ENCODE data around the gene DUSP1. TPM values are rescaled to one million over a fixed set of nuclear protein-coding genes. Genes with fewer than 3 reads are reported as not detected.

The DUSP1 gene
- total RNA-seq, 2 donors from 2014 or later: 9.2 to 11.0 TPM

GRCh38 chr5:172745838-172746237 is 25.2 kb downstream of the DUSP1 start:
- Mint-ChIP-seq H3K27me3 (ENCODE audit: insufficient read depth) (peaks cover 43% of the 10 kb centered on the region), H3K9me3 (peaks cover 23% of the 10 kb centered on the region), H3K4me3 (no peak overlapping the region), H3K27ac (no peak overlapping the region), H3K4me1 (peaks cover 2% of the 10 kb centered on the region), H3K36me3 (ENCODE audit: low read depth) (no peaks in the 10 kb centered on the region)
- H3K9me3 ChIP-seq (ENCODE audit: control insufficient read depth, low read length): peaks cover 14% of the 10 kb centered on the region
- H3K27me3 ChIP-seq (ENCODE audit: control insufficient read depth, insufficient read depth, low read length, poor library complexity, severe bottlenecking): no peaks in the 10 kb centered on the region
- H3K4me1 ChIP-seq (ENCODE audit: control insufficient read depth, insufficient read depth, low read length): no peaks in the 10 kb centered on the region
- no peak for DNase-seq
- no peaks in the 10 kb centered on the region for H3K36me3 ChIP-seq (ENCODE audit: control insufficient read depth, insufficient read depth, low read length)
- TF ChIP-seq, protein P1, sequence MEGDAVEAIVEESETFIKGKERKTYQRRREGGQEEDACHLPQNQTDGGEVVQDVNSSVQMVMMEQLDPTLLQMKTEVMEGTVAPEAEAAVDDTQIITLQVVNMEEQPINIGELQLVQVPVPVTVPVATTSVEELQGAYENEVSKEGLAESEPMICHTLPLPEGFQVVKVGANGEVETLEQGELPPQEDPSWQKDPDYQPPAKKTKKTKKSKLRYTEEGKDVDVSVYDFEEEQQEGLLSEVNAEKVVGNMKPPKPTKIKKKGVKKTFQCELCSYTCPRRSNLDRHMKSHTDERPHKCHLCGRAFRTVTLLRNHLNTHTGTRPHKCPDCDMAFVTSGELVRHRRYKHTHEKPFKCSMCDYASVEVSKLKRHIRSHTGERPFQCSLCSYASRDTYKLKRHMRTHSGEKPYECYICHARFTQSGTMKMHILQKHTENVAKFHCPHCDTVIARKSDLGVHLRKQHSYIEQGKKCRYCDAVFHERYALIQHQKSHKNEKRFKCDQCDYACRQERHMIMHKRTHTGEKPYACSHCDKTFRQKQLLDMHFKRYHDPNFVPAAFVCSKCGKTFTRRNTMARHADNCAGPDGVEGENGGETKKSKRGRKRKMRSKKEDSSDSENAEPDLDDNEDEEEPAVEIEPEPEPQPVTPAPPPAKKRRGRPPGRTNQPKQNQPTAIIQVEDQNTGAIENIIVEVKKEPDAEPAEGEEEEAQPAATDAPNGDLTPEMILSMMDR (conservative IDR thresholded peaks at IDR 0.05): no peak
- no peak overlapping the region for H3K27ac ChIP-seq (ENCODE audit: low read depth, low read length)
- H3K9ac ChIP-seq (ENCODE audit: extremely low read depth, low read length, poor library complexity, severe bottlenecking): no peak overlapping the region
- no peak overlapping the region for H3K4me3 ChIP-seq (ENCODE audit: low read length)
- 75 to 95% methylated on average over 1 to 2 of the region's 3 CpGs for WGBS, 2 experiments (ENCODE audit: insufficient coverage in 1 of 2, insufficient read length in 1 of 2)

GRCh38 chr5:172745406-172745805 is 25.6 kb downstream of the DUSP1 start:
- no peak overlapping the region for H3K4me3 Mint-ChIP-seq

GRCh38 chr5:172744123-172745104 is 26.6 kb downstream of the DUSP1 start:
- no peaks in the 10 kb centered on the region for H3K4me1 ChIP-seq (ENCODE audit: control insufficient read depth, insufficient read depth, low read length)
- Mint-ChIP-seq H3K4me1 (peaks cover 2% of the 10 kb centered on the region), H3K36me3 (ENCODE audit: low read depth) (no peaks in the 10 kb centered on the region), H3K27me3 (ENCODE audit: insufficient read depth) (peaks cover 29% of the 10 kb centered on the region), H3K4me3 (no peak overlapping the region), H3K9me3 (peaks cover 23% of the 10 kb centered on the region), H3K27ac (no peak overlapping the region)
- no peak overlapping the region for H3K27ac ChIP-seq (ENCODE audit: low read depth, low read length)
- H3K9me3 ChIP-seq (ENCODE audit: control insufficient read depth, low read length): peaks cover 14% of the 10 kb centered on the region
- 78 to 86% methylated on average over 5 to 12 of the region's 12 CpGs for WGBS, 2 experiments (ENCODE audit: insufficient coverage in 1 of 2, insufficient read length in 1 of 2)
- H3K9ac ChIP-seq (ENCODE audit: extremely low read depth, low read length, poor library complexity, severe bottlenecking): no peak overlapping the region
- DNase-seq: no peak
- no peaks in the 10 kb centered on the region for H3K27me3 ChIP-seq (ENCODE audit: control insufficient read depth, insufficient read depth, low read length, poor library complexity, severe bottlenecking)
- TF ChIP-seq, protein P1 (conservative IDR thresholded peaks at IDR 0.05): no peak
- H3K4me3 ChIP-seq (ENCODE audit: low read length): no peak overlapping the region
- H3K36me3 ChIP-seq (ENCODE audit: control insufficient read depth, insufficient read depth, low read length): no peaks in the 10 kb centered on the region

More at GRCh38 chr5:172745406-172745805, 25.6 kb downstream of the DUSP1 start:
- peaks cover 2% of the 10 kb centered on the region for H3K4me1 Mint-ChIP-seq
- TF ChIP-seq, protein P1 (conservative IDR thresholded peaks at IDR 0.05): no peak
- WGBS, 2 experiments (ENCODE audit: insufficient coverage in 1 of 2, insufficient read length in 1 of 2): 94 to 96% methylated on average over 5 to 8 of the region's 8 CpGs
- no peak overlapping the region for H3K4me3 ChIP-seq (ENCODE audit: low read length)
- DNase-seq: no peak
- no peak overlapping the region for H3K27ac ChIP-seq (ENCODE audit: low read depth, low read length)
- no peaks in the 10 kb centered on the region for H3K36me3 ChIP-seq (ENCODE audit: control insufficient read depth, insufficient read depth, low read length)
- peaks cover 23% of the 10 kb centered on the region for H3K9me3 Mint-ChIP-seq
- no peak overlapping the region for H3K27ac Mint-ChIP-seq
- H3K9me3 ChIP-seq (ENCODE audit: control insufficient read depth, low read length): peaks cover 14% of the 10 kb centered on the region
- no peaks in the 10 kb centered on the region for H3K27me3 ChIP-seq (ENCODE audit: control insufficient read depth, insufficient read depth, low read length, poor library complexity, severe bottlenecking)
- no peaks in the 10 kb centered on the region for H3K36me3 Mint-ChIP-seq (ENCODE audit: low read depth)
- H3K4me1 ChIP-seq (ENCODE audit: control insufficient read depth, insufficient read depth, low read length): no peaks in the 10 kb centered on the region
- no peak overlapping the region for H3K9ac ChIP-seq (ENCODE audit: extremely low read depth, low read length, poor library complexity, severe bottlenecking)
- peaks cover 39% of the 10 kb centered on the region for H3K27me3 Mint-ChIP-seq (ENCODE audit: insufficient read depth)
